H1 (cell line): Measurements from ENCODE around the gene OPRD1. TPM values are rescaled to one million over a fixed set of nuclear protein-coding genes. Genes with fewer than 3 reads are reported as not detected.

Source experiments
- CTCF ChIA-PET: fragments of 300-600 bp; sonication (Branson Sonifier 250); formaldehyde crosslinking; loops from one replicate; lab custom pipeline; 2021; ENCODE audit not compliant: partially characterized antibody; lab: Charles Lee
- POLR2A ChIA-PET: fragments of 300-600 bp; sonication (Branson Sonifier 250); formaldehyde crosslinking; loops from one replicate; lab custom pipeline; 2021; ENCODE audit warnings: inconsistent platforms; ENCODE audit not compliant: partially characterized antibody; lab: Charles Lee
- DNase-seq, 2 experiments: peaks; one replicate each; pipeline versions ENCODE4 v3.0.0 to v3.0.0-alpha.2; 2010 to 2022; ENCODE audit warnings: low spot score in 2 of 2, low read depth in 1 of 2, mixed read lengths in 1 of 2
- FAIRE-seq: peaks from 2 replicates; lab custom pipeline; 2011; peaks lifted over from hg19 to GRCh38; lab: Jason Lieb, UNC
- H2AFZ ChIP-seq: 2 replicates; pipeline ENCODE4 v1.8.1; 2012; ENCODE audit warnings: low read length, inconsistent platforms
- H2AK5ac ChIP-seq: 2 replicates; pipeline ENCODE4 v1.6.1; 2013; ENCODE audit warnings: low read depth, low read length
- H2BK120ac ChIP-seq: replicated peaks from 2 replicates; pipeline ENCODE3; 2013; ENCODE audit warnings: low read depth, low read length, inconsistent platforms
- H2BK12ac ChIP-seq: 2 replicates; pipeline ENCODE4 v1.6.1; 2013; ENCODE audit warnings: low read depth, low read length
- H2BK15ac ChIP-seq: 2 replicates; pipeline ENCODE4 v1.6.1; 2013; ENCODE audit warnings: low read length
- H2BK20ac ChIP-seq: 2 replicates; pipeline ENCODE4 v1.6.1; 2013; ENCODE audit warnings: low read length
- H2BK5ac ChIP-seq: 2 replicates; pipeline ENCODE4 v1.6.1; 2013; ENCODE audit warnings: low read depth, low read length
- H3K14ac ChIP-seq: 2 replicates; pipeline ENCODE4 v1.6.1; 2013; ENCODE audit warnings: inconsistent platforms; ENCODE audit not compliant: insufficient read length
- H3K18ac ChIP-seq: 2 replicates; pipeline ENCODE4 v1.6.1; 2013; ENCODE audit warnings: low read length; ENCODE audit errors: extremely low read depth
- H3K23ac ChIP-seq: 2 replicates; pipeline ENCODE4 v1.6.1; 2013; ENCODE audit warnings: inconsistent platforms; ENCODE audit not compliant: insufficient read length
- H3K23me2 ChIP-seq: 2 replicates; pipeline ENCODE4 v1.6.1; 2013; ENCODE audit warnings: low read depth, low read length
- H3K27ac ChIP-seq: 2 replicates; pipeline ENCODE4 v1.6.1; 2011; ENCODE audit warnings: low read depth, low read length, inconsistent platforms
- H3K27me3 ChIP-seq, 4 experiments: replicated peaks in 1 of 4; 1 replicate in 1 of 4; 2 replicates in 3 of 4; pipeline versions ENCODE4 v1.6.1 to v1.8.1; 2011 to 2013; ENCODE audit warnings: low read length in 3 of 4, mild to moderate bottlenecking in 3 of 4, inconsistent platforms in 2 of 4, mixed read lengths in 2 of 4, moderate library complexity in 1 of 4; ENCODE audit not compliant: control insufficient read depth in 3 of 4, insufficient read depth in 3 of 4; ENCODE audit errors: extremely low read depth in 1 of 4
- H3K36me3 ChIP-seq, 4 experiments: 2 replicates each; pipeline versions ENCODE4 v1.6.1 to v1.8.1; 2011 to 2013; ENCODE audit warnings: mild to moderate bottlenecking in 4 of 4, low read length in 3 of 4, moderate library complexity in 2 of 4, control low read depth in 1 of 4, inconsistent platforms in 1 of 4; ENCODE audit not compliant: insufficient read depth in 4 of 4, control insufficient read depth in 2 of 4
- H3K4ac ChIP-seq: replicated peaks from 2 replicates; pipeline ENCODE3; 2013; ENCODE audit warnings: low read length, low read depth, mixed read lengths, inconsistent platforms; ENCODE audit not compliant: insufficient read length
- H3K4me1 ChIP-seq, 4 experiments: replicated peaks in 1 of 4; 1 replicate in 1 of 4; 2 replicates in 3 of 4; pipeline versions ENCODE4 v1.6.1 to v1.8.1; 2011 to 2013; ENCODE audit warnings: low read length in 3 of 4, inconsistent platforms in 2 of 4, mixed read lengths in 1 of 4; ENCODE audit not compliant: insufficient read depth in 4 of 4, control insufficient read depth in 3 of 4
- H3K4me2 ChIP-seq, 2 experiments: 2 replicates each; pipeline versions ENCODE4 v1.6.1 to v1.8.1; 2011 to 2013; ENCODE audit warnings: low read depth in 2 of 2, low read length in 2 of 2, control low read depth in 1 of 2, inconsistent platforms in 1 of 2, mild to moderate bottlenecking in 1 of 2; ENCODE audit not compliant: insufficient read depth in 1 of 2
- H3K4me3 ChIP-seq, 4 experiments: fragments of 200-600, 300-600 bp in 1 of 4; sonication (generic), shearing (Covaris generic), sonication (Bioruptor Twin) in 1 of 4; 2 replicates each; pipeline versions ENCODE4 v1.5.1 to v1.8.1; 2011 to 2016; ENCODE audit warnings: low read length in 4 of 4, low read depth in 3 of 4, control low read depth in 2 of 4, inconsistent platforms in 2 of 4, mild to moderate bottlenecking in 2 of 4, mixed read lengths in 1 of 4, moderate library complexity in 1 of 4; ENCODE audit not compliant: insufficient read depth in 2 of 4; ENCODE audit errors: extremely low read depth in 1 of 4
- H3K56ac ChIP-seq: replicated peaks from 2 replicates; pipeline ENCODE3; 2013; ENCODE audit warnings: low read depth, mild to moderate bottlenecking, mixed read lengths, low read length, inconsistent platforms; ENCODE audit not compliant: insufficient read length
- H3K79me1 ChIP-seq: 2 replicates; pipeline ENCODE4 v1.6.1; 2013; ENCODE audit warnings: low read depth, low read length, control low read depth
- H3K79me2 ChIP-seq, 2 experiments: 2 replicates each; pipeline versions ENCODE4 v1.6.1 to v1.8.1; 2012 to 2013; ENCODE audit warnings: low read length in 2 of 2, mild to moderate bottlenecking in 2 of 2, inconsistent platforms in 1 of 2; ENCODE audit not compliant: insufficient read depth in 2 of 2, control insufficient read depth in 1 of 2
- H3K9ac ChIP-seq, 4 experiments: replicated peaks in 1 of 4; 1 replicate in 1 of 4; 2 replicates in 3 of 4; pipeline versions ENCODE4 v1.6.1 to v1.8.1; 2011 to 2013; ENCODE audit warnings: low read depth in 3 of 4, low read length in 3 of 4, control low read depth in 2 of 4, mild to moderate bottlenecking in 2 of 4, moderate library complexity in 2 of 4, inconsistent platforms in 1 of 4; ENCODE audit errors: extremely low read depth in 1 of 4
- H3K9me3 ChIP-seq, 2 experiments: 2 replicates each; pipeline versions ENCODE4 v1.6.1 to v1.8.1; 2012 to 2013; ENCODE audit warnings: mild to moderate bottlenecking in 2 of 2, moderate library complexity in 2 of 2, control low read depth in 1 of 2, inconsistent platforms in 1 of 2, low read depth in 1 of 2, low read length in 1 of 2, mixed read lengths in 1 of 2; ENCODE audit not compliant: insufficient read depth in 2 of 2
- H4K20me1 ChIP-seq, 2 experiments: replicated peaks in 1 of 2; 2 replicates each; pipeline versions ENCODE3 to v1.8.1; 2011 to 2013; ENCODE audit warnings: inconsistent platforms in 2 of 2, low read length in 2 of 2, mild to moderate bottlenecking in 1 of 2; ENCODE audit not compliant: insufficient read depth in 2 of 2, control insufficient read depth in 1 of 2
- H4K5ac ChIP-seq: 2 replicates; pipeline ENCODE4 v1.6.1; 2013; ENCODE audit warnings: low read length, low read depth, mixed read lengths, inconsistent platforms; ENCODE audit not compliant: insufficient read length
- H4K8ac ChIP-seq: 2 replicates; pipeline ENCODE4 v1.8.0; 2013; ENCODE audit warnings: mild to moderate bottlenecking, moderate library complexity, low read length, inconsistent platforms; ENCODE audit not compliant: insufficient read depth; ENCODE audit errors: extremely low read depth
- H4K91ac ChIP-seq: replicated peaks from 2 replicates; pipeline ENCODE3; 2013; ENCODE audit warnings: low read length, mixed read lengths, inconsistent platforms; ENCODE audit not compliant: insufficient read length
- EGR1 ChIP-seq: IDR thresholded peaks from 2 replicates; pipeline ENCODE4 v1.6.1; 2011; ENCODE audit warnings: low read depth, low read length, borderline replicate concordance
- GABPA ChIP-seq: IDR thresholded peaks from 2 replicates; pipeline ENCODE4 v1.6.1; 2011; ENCODE audit warnings: mild to moderate bottlenecking, low read length, moderate library complexity, borderline replicate concordance; ENCODE audit not compliant: insufficient read depth
- JUN ChIP-seq: IDR thresholded peaks from 2 replicates; pipeline ENCODE4 v1.6.1; 2011; ENCODE audit warnings: low read depth, mild to moderate bottlenecking, improper control_type of control experiment, low read length
- KDM4A ChIP-seq: IDR thresholded peaks from one replicate; pipeline ENCODE4 v1.7.1; 2012; ENCODE audit warnings: low read depth, mild to moderate bottlenecking, moderate library complexity, low read length, inconsistent platforms; ENCODE audit not compliant: severe bottlenecking
- POU5F1 ChIP-seq: IDR thresholded peaks from 2 replicates; pipeline ENCODE4 v1.6.1; 2011; ENCODE audit warnings: low read depth, mild to moderate bottlenecking, low read length, moderate library complexity
- RBBP5 ChIP-seq: IDR thresholded peaks from 2 replicates; pipeline ENCODE4 v1.7.1; 2012; ENCODE audit warnings: low read depth, mild to moderate bottlenecking, inconsistent platforms, low read length, moderate library complexity, borderline replicate concordance
- SP1 ChIP-seq: IDR thresholded peaks from 2 replicates; pipeline ENCODE4 v1.6.1; 2011; ENCODE audit warnings: low read depth, low read length
- TAF1 ChIP-seq: IDR thresholded peaks from 2 replicates; pipeline ENCODE4 v1.6.1; 2011; ENCODE audit warnings: mild to moderate bottlenecking, low read depth, low read length
- TAF7 ChIP-seq: optimal IDR thresholded peaks from 2 replicates; pipeline ENCODE3; 2011; ENCODE audit warnings: low read depth, mild to moderate bottlenecking, inconsistent platforms, low read length, moderate library complexity, borderline replicate concordance
- TBP ChIP-seq: IDR thresholded peaks from 2 replicates; pipeline ENCODE4 v1.6.1; 2011; ENCODE audit warnings: low read depth, low read length, improper control_type of control experiment
- WGBS, 2 experiments: shearing (Covaris generic) in 1 of 2; methylation state at CpG; one replicate each; pipeline versions ENCODE4 v1.1.6 to v1.1.7; 2013 to 2015; ENCODE audit warnings: low lambda C conversion rate in 2 of 2, mixed read lengths in 2 of 2, inconsistent platforms in 1 of 2, low coverage in 1 of 2, missing lambda C conversion rate in 1 of 2; ENCODE audit not compliant: insufficient replicate concordance in 2 of 2, insufficient coverage in 1 of 2, insufficient read length in 1 of 2; ENCODE audit errors: extremely low coverage in 1 of 2, missing lambda C conversion rate in 1 of 2; 5-methylcytosine and 5-hydroxymethylcytosine counted together
- polyA plus RNA-seq, 7 experiments: library from polyadenylated mRNA; depleted of rRNA in 3 of 7; stranded (reverse) in 5 of 7; unstranded in 2 of 7; fragments of >200 nt in 5 of 7; fragments of 200-250 nt in 2 of 7; gene quantifications; 1 replicate in 5 of 7; 2 replicates in 1 of 7; 4 replicates in 1 of 7; pipeline versions ENCODE4 v1.2.1 to v1.2.3, GENCODE V29; 2011 to 2013; ENCODE audit warnings: missing spikeins in 2 of 7, mixed read lengths in 2 of 7
- total RNA-seq: library from RNA; stranded (reverse); fragmentation: NEBNext Ultra II Directional; extraction: Animal tissue kit (Norgen Biotek cat#: 25700); gene quantifications from 2 replicates; pipeline ENCODE4 v1.2.1, GENCODE V29; 2021
- TF ChIP-seq, protein P1 (sequence below): IDR thresholded peaks from 2 replicates; pipeline ENCODE4 v1.6.1; 2011; ENCODE audit warnings: low read depth, mild to moderate bottlenecking, low read length; ENCODE audit not compliant: insufficient read depth
- TF ChIP-seq, protein P2 (sequence below): IDR thresholded peaks from 2 replicates; pipeline ENCODE4 v1.6.1; 2011; ENCODE audit warnings: low read length, improper control_type of control experiment

Gene OPRD1
- total and polyA plus RNA-seq, 2 of the 8 experiments (the other 6 are each of a cell fraction or from before 2014, with no cell fraction given), result 2.6 to 3.7 TPM

DNA sequence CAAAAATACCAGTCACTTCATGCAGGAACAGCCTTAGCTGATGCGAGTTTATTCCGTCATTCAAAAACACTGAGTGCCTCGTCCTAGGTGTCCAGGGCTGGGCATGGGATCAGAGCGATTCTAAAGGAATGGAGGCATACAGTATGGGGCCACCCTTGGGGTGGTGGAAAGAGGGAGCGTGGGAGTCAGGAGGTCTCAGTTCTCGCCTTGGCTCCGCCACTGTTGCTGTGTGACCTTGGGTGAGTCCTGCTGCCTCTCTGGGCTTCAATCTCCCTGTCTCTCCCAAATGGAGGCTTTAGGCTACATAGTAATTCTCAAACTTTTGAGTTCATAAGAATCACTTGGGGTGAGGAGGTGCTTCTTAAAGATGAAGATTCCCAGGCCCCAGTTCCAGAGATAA lies 44.0 kb downstream of the OPRD1 start:
- no peak overlapping the region for H3K56ac ChIP-seq
- H2AFZ ChIP-seq, result no peak overlapping the region
- FAIRE-seq (no peak), DNase-seq (no peak)
- H3K23ac ChIP-seq, result no peak overlapping the region
- H4K20me1 ChIP-seq, result no peaks in the 10 kb centered on the region
- H3K27ac ChIP-seq, result no peak overlapping the region
- ChIA-PET CTCF (interaction anchor here (0.7 to 1.8 kb wide), 4 partner anchors 9 to 72 kb away, joined by 3 to 7 read pairs (median 4); no protein-coding TSS in a partner anchor), POLR2A (interaction anchor here (0.5 to 0.9 kb wide), 2 partner anchors 207 to 323 kb away, joined by 3 read pairs; partner anchors contain the start of gene RNU11)
- H4K91ac ChIP-seq, result no peak overlapping the region
- no peak overlapping the region for H2BK120ac ChIP-seq
- H4K8ac ChIP-seq, result no peak overlapping the region; the same call in 1 of the 2 replicates
- no peak overlapping the region for H2BK20ac ChIP-seq
- H3K4ac ChIP-seq, result no peak overlapping the region
- H3K4me1 ChIP-seq, result peaks cover 0 to 3% (median 0%) of the 10 kb centered on the region in 4 experiments; a peak in 2 of 7 replicates
- H3K9ac ChIP-seq, result no peak overlapping the region
- peak overlapping the region; percentile 3; the same call in 1 of the 2 replicates for H2AK5ac ChIP-seq
- no peak overlapping the region for H3K4me2 ChIP-seq
- no peaks in the 10 kb centered on the region for H3K27me3 ChIP-seq
- H3K36me3 ChIP-seq, result no peaks in the 10 kb centered on the region
- H2BK5ac ChIP-seq, result no peak overlapping the region
- H3K79me2 ChIP-seq, result no peaks in the 10 kb centered on the region
- H2BK12ac ChIP-seq, result no peak overlapping the region
- H3K4me3 ChIP-seq, result no peak overlapping the region
- no peak overlapping the region for H3K14ac ChIP-seq
- no peak overlapping the region for H3K18ac ChIP-seq
- H4K5ac ChIP-seq, result no peak overlapping the region
- WGBS, 2 experiments, result 83% methylated on average over 7 of the region's 7 CpGs; no CpG with 5 or more reads in 1 of the 2 experiments
- H3K9me3 ChIP-seq, result no peaks in the 10 kb centered on the region
- no peaks in the 10 kb centered on the region for H3K23me2 ChIP-seq
- H3K79me1 ChIP-seq, result peaks cover 2% of the 10 kb centered on the region
- H2BK15ac ChIP-seq, result no peak overlapping the region
- TF ChIP-seq POU5F1 (no peak), KDM4A (no peak), TAF1 (no peak), EGR1 (no peak), TAF7 (no peak), JUN (no peak), RBBP5 (no peak), TBP (no peak), GABPA (no peak), SP1 (no peak)
- TF ChIP-seq, protein P1, sequence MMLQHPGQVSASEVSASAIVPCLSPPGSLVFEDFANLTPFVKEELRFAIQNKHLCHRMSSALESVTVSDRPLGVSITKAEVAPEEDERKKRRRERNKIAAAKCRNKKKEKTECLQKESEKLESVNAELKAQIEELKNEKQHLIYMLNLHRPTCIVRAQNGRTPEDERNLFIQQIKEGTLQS, result no peak
- TF ChIP-seq, protein P2, sequence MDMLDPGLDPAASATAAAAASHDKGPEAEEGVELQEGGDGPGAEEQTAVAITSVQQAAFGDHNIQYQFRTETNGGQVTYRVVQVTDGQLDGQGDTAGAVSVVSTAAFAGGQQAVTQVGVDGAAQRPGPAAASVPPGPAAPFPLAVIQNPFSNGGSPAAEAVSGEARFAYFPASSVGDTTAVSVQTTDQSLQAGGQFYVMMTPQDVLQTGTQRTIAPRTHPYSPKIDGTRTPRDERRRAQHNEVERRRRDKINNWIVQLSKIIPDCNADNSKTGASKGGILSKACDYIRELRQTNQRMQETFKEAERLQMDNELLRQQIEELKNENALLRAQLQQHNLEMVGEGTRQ, result no peak
